Measurements from ENCODE around the gene ZDHHC7. TPM values are rescaled to one million over a fixed set of nuclear protein-coding genes. Genes with fewer than 3 reads are reported as not detected.

Gene ZDHHC7
- total and polyA plus RNA-seq, 9 of the 15 experiments (the other 6 are each of a cell fraction or from before 2014, with no cell fraction given) = 1.7 to 49.7 (median 37.4) TPM

DNA sequence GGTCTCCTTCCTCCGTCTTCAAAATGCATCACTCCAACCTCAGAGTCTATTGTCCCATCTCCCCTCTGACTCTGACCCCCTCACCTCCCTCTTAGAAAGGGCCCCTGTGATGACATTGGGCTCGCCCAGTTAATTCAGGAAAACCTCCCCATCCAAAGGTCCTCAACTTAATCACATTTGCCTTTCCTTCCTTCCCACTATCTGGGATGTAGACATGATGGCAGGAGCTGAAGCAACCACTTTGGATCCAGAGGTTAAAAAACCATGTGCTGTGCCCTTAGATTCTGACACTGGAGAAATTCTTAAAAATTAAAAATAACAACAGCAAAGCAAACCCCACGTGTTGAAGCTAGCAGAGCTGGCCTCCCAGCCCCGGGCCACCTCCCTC, 80.2 kb downstream of the ZDHHC7 start:
- BruUV-seq (replicated peaks) = no TSS peak
- ChIA-PET POLR2A (interaction anchor here (0.6 to 1.3 kb wide), 6 partner anchors 10 to 177 kb away, joined by 3 to 4 read pairs (median 3); no protein-coding TSS in a partner anchor), CTCF (ENCODE audit: low intra/inter-chr PET ratio) (no interaction called here)
- Histone ChIP-seq H2AFZ (ENCODE audit: low read depth, low read length) (no peak overlapping the region), H4K20me1 (replicated peaks; ENCODE audit: control insufficient read depth, insufficient read depth, low read length) (no peaks in the 10 kb centered on the region), H3K4me3 (no peak overlapping the region), H3K9me3 (replicated peaks; ENCODE audit: control insufficient read depth, insufficient read depth, low read depth, low read length) (no peaks in the 10 kb centered on the region), H3K79me2 (ENCODE audit: control insufficient read depth, insufficient read depth, low read length) (no peaks in the 10 kb centered on the region), H3K4me2 (ENCODE audit: insufficient read depth, low read length) (no peak overlapping the region), H3K9me1 (ENCODE audit: control insufficient read depth, insufficient read depth, low read length) (peaks cover 6% of the 10 kb centered on the region), H3K27me3 (ENCODE audit: control insufficient read depth in 2 of 2, insufficient read depth in 2 of 2, low read length in 2 of 2) (peaks cover 14 to 28% of the 10 kb centered on the region in 2 experiments; a peak in 3 of 5 replicates), H3K9ac (ENCODE audit: insufficient read depth in 1 of 2, low read depth in 2 of 2, low read length in 2 of 2) (no peak overlapping the region), H3K36me3 (ENCODE audit: control insufficient read depth, insufficient read depth, low read length) (no peaks in the 10 kb centered on the region), H3K4me1 (replicated peaks in 1 of 2; ENCODE audit: control insufficient read depth in 2 of 2, insufficient read depth in 2 of 2, low read length in 2 of 2) (peaks cover 3 to 43% of the 10 kb centered on the region in 2 experiments; a peak in 3 of 5 replicates), H3K27ac (ENCODE audit: extremely low read depth, low read depth, low read length) (no peak overlapping the region)
- ATAC-seq = no peak
- no peak for DNase-seq (ENCODE audit: extremely low read depth in 1 of 4, low spot score in 3 of 4)
- intact Hi-C loops (cut with micrococcal nuclease) (no loop called here), in situ Hi-C loops (cut with MboI) (no loop called here)
- FAIRE-seq = no peak
- 37% methylated on average over 4 of the region's 4 CpGs for WGBS (ENCODE audit: insufficient coverage, low coverage, missing lambda C conversion rate)
- TF ChIP-seq ZNF12 (CRISPR knock-in tag; IDR thresholded peaks at IDR 0.05) = 0 out of 2 replicates have a peak, but pooled peaks have one; percentile 20
- TF ChIP-seq SMARCA5 (IDR thresholded peaks at IDR 0.05) = peak; percentile 87
- peak in 1 of 2 experiments; percentile 75; a peak in 1 of 3 replicates for TF ChIP-seq CBX3 (IDR thresholded peaks at IDR 0.05; ENCODE audit: borderline replicate concordance in 1 of 2, low read length in 2 of 2)
- TF ChIP-seq KDM1A (IDR thresholded peaks at IDR 0.05) = peak; percentile 64 to 88; a peak in 3 of 4 replicates
- TF ChIP-seq ZNF609 (CRISPR knock-in tag; IDR thresholded peaks at IDR 0.05; ENCODE audit: borderline replicate concordance) = 0 out of 2 replicates have a peak, but pooled peaks have one; percentile 14
- peak in 1 of 2 experiments; percentile 60; a peak in 1 of 4 replicates for TF ChIP-seq RCOR1 (IDR thresholded peaks at IDR 0.05; ENCODE audit: borderline replicate concordance in 1 of 2, low read depth in 2 of 2, low read length in 2 of 2)
- peak; percentile 88 for TF ChIP-seq ADNP (tag; IDR thresholded peaks at IDR 0.05)
- TF ChIP-seq, protein P1, sequence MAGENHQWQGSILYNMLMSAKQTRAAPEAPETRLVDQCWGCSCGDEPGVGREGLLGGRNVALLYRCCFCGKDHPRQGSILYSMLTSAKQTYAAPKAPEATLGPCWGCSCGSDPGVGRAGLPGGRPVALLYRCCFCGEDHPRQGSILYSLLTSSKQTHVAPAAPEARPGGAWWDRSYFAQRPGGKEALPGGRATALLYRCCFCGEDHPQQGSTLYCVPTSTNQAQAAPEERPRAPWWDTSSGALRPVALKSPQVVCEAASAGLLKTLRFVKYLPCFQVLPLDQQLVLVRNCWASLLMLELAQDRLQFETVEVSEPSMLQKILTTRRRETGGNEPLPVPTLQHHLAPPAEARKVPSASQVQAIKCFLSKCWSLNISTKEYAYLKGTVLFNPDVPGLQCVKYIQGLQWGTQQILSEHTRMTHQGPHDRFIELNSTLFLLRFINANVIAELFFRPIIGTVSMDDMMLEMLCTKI (IDR thresholded peaks at IDR 0.05; ENCODE audit: partially characterized antibody) = no peak
- peak; percentile 56; the same call in 1 of the 2 replicates for TF ChIP-seq CEBPZ (IDR thresholded peaks at IDR 0.05; ENCODE audit: borderline replicate concordance, low read depth, low read length)
- peak; percentile 69; the same call in 1 of the 2 replicates for TF ChIP-seq CBX1 (IDR thresholded peaks at IDR 0.05; ENCODE audit: low read depth)
- no peak for TF ChIP-seq ZKSCAN8 (CRISPR knock-in tag; IDR thresholded peaks at IDR 0.05)
- TF ChIP-seq BCOR (IDR thresholded peaks at IDR 0.05) = peak; percentile 93
- 0 out of 2 replicates have a peak, but pooled peaks have one; percentile 26 for TF ChIP-seq HLTF (IDR thresholded peaks at IDR 0.05)

Measured in K562 (cell line).